H54 (cell line): ENCODE results near the gene ATF7.
"Not testable (repeated sequence)": the region's sequence is repeated elsewhere in the genome, so short reads cannot be mapped to it uniquely, and the experiment has no call there.

Experiments used
- DNase-seq: peaks from one replicate; pipeline ENCODE4 v3.0.0; 2011; ENCODE audit warnings: low spot score, mixed read lengths; ENCODE audit not compliant: insufficient read length
- FAIRE-seq: peaks from 3 replicates; lab custom pipeline; 2011; peaks lifted over from hg19 to GRCh38; lab: Jason Lieb, UNC
- POLR2A ChIP-seq: IDR thresholded peaks from 2 replicates; pipeline ENCODE4 v1.6.1; 2011; ENCODE audit warnings: low read depth, mild to moderate bottlenecking, low read length

Gene ATF7

GRCh38 chr12:53558631-53559030 is 67.6 kb downstream of the ATF7 start:
- no peak for DNase-seq
- no peak for FAIRE-seq
- TF ChIP-seq POLR2A = no peak

GRCh38 chr12:53552361-53553327 is 73.5 kb downstream of the ATF7 start:
- TF ChIP-seq POLR2A = no peak
- DNase-seq = no peak
- no peak for FAIRE-seq

DNA sequence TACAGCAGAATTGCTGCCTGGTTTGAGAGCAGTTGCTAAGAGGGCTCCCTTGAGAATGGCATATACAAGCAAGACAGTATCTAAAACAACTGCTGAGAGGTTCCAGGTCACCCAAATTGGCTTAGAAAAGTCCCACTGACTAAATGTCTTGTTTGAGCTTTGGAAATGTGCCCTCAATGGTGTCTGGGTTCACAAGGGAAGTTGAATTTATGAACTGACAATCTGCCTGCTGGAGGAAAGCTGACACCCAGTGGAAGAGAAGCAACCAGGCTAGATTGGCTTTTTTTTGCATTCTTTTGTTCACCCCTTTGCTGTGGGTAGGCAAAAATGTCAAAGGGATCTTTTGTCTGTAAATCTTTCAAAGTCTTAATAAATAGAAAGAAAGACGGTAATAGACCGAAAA is 74.3 kb downstream of the ATF7 start:
- no peak for TF ChIP-seq POLR2A
- FAIRE-seq (no peak), DNase-seq (no peak)

GRCh38 chr12:53550595-53550994 is 75.6 kb downstream of the ATF7 start:
- no peak for FAIRE-seq
- no peak for TF ChIP-seq POLR2A
- no peak for DNase-seq

DNA sequence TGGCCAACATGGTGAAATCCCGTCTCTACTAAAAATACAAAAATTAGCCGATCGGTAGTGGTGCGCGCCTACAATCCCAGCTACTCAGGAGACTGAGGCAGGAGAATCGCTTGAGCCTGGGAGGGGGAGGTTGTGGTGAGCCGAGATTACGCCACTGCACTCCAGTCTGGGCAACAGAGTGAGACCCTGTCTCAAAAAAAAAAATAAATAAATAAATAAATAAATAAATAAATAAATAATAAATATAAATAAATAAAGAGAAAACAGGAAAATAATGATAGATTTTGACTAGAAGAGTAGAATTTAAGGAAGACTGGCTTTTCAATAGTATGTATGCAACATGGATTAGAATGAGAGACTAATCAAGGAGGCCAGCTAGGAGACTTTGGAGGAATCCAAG is 76.1 kb downstream of the ATF7 start:
- not testable (repeated sequence) for DNase-seq, FAIRE-seq

DNA sequence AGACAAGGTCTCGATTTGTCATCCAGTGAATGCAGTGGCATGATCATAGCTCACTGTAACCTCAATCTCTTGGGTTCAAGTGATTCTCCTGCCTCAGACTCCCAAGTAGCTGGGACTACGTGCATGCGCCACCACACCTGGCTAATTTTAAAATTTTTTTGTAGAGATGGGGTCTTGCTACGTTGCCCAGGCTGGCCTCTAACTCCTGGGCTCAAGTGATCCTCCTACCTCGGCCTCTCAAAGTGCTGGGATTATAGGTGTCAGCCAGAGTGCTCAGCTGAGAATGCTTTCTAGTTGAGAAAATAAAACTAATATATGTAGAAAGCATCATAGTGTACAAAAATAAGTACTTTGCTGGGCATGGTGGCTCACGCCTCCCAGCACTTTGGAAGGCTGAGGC is 77.8 kb downstream of the ATF7 start:
- not testable (repeated sequence) for FAIRE-seq, DNase-seq

DNA sequence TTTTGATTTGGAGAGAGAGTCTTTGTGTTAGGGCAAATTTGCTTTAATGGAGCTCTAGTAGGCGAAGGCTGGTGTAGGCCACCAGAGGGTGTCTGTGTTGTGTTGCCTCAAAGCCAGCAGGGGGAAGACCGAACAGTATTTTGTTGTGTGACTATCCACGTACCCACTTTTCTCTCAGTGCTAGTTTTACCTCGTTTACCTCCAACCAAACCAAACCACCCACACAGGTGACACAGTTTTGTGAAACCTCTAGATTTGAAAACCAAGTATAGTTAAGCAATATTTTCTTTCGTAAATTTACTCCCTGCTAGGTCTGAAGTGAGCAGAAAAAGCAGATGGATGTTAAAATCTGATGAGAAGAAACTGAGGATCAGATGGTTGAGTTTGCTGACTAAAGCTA is 82.6 kb downstream of the ATF7 start:
- no peak for TF ChIP-seq POLR2A
- DNase-seq (peak; percentile 45), FAIRE-seq (peak; percentile 83)

DNA sequence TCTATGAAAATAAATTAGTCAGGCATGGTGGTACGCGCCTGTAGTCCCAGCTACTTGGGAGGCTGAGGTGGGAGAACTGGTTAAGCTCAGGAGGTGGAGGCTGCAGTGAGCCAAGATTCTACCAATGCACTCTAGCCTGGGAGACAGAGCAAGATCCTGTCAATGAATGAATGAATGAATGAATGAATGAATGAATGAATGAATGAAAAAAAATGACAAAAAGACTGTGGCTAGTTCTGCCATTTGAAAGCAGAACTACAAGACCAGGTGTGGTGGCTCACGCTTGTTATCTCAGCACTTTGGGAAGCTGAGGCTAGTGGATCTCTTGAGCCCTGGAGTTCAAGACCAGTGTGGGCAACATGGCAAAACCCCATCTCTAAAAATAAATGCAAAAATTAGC is 86.7 kb downstream of the ATF7 start:
- FAIRE-seq (no peak), DNase-seq (no peak)
- TF ChIP-seq POLR2A = no peak

DNA sequence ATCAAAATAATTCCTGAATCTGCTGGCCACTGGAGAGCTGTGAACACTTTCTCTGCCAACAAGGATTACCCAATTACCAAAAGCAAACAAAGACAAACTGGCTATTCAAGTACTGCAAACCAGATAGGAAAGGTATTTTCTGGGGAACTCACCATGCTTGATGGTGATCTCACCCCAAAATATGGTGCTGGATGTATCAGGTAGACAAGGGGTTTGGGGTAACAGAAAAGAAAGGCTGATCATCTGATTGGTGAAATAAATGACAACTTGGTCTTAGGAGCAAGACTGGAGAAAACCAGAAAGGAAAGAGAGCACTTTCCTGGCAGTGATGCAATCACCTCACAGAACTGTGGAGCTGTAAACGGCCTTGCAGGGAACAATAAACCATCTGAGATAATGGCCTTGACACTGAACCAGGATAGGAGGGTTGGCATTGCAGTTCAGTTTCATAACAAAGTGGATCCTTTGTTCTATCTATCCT is 87.9 kb downstream of the ATF7 start:
- TF ChIP-seq POLR2A = no peak
- FAIRE-seq (no peak), DNase-seq (no peak)

DNA sequence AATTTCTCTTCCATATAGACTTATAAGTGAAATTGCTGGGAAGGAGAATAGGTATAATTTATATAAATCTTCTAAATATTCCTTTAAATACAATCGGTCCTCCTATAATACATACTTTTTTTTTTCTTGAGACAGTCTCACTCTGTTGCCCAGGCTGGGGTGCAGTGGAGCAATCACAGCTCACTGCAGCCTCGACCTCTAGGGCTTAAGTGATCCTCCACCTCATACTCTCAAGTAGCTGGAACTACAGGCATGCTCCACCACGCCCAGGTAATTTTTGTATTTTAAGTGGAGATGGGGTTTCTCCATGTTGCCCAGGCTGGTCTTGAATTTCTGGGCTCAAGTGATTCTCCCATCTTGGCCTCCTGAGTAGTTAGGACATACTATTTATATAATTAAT is 89.2 kb downstream of the ATF7 start:
- TF ChIP-seq POLR2A = no peak
- no peak for DNase-seq
- FAIRE-seq = no peak

DNA sequence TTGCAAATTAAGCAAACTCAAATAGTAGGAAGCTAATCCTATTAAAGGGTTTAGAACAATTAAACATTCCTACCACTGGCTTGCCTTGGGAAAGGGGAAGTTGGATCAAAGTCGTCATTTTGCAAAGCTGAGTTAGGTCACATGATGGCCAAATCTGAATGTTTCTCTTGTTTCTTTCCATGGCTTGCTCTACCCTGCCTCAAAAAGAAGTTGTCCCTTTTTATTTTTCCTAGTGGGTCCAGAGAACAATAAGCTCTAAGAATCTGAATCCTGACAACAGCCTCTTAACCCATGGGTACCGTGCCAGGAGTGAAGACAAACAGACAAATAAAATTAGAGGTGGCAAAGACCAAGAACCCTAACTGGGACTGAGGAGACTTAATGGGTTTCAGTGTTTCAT is 92.7 kb downstream of the ATF7 start:
- no peak for TF ChIP-seq POLR2A
- DNase-seq (no peak), FAIRE-seq (no peak)

DNA sequence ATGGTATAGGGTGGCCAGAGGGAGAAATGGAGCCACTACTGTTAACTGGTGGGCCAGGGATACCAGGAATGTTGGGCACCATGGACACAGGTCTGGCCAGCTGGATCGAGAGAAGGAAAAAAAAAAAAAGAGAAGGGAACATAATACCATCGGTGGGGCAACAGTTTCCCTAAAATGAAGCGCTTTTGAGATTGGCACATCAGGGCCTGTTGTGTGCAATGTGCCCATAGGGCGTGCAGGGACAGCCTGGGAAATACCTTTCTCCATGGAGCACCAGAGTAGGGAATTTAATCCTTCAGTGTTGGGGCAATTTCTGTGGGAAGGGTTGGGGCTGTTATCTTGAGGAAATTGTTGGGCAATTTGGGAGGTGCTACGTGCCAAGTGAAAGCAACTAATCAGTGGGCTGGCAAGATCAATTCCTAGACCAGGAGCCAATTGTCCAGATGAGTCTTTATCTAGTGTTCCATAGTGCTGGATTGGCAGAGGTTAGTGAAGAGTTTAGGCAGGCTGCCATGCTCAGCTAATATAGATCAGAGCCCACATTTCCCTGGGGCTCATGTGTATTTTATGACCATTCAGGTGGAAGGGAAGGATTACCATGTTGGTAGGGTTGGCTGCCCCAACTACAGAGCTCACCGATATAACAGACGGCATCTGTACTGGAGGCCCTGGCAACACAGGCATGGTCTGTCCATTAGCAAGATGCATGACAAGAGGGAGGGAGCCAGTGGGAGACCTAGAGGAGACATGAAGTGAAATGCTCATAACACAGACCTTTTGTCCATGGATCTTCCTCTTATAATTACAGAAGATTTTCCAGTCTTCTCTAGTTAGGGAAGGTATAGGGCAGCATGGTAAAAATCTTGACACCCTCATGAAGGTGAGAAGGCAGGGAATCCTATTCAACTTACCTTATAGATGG is 93.4 kb downstream of the ATF7 start:
- FAIRE-seq = no peak
- no peak for TF ChIP-seq POLR2A
- DNase-seq = no peak

DNA sequence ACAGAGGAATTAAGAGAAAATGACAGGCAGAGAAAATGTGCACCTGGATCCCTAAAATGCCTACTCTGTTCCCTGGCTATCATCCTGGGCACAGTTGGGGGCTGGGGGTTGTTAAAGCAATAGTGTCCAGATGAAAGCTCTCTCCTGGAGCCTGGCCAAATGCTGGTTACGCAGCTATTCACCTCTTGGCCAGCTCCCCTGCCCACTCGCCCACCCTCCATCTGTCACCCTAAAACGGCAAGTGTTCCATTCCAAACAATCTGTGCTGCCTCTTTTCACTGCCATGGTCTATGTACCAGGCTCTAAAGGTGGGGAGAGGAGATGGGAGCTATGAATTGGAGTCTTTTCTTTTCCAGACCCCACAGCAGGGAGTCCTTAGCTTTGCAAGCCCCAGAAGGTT is 94.2 kb downstream of the ATF7 start:
- DNase-seq (no peak), FAIRE-seq (no peak)
- no peak for TF ChIP-seq POLR2A

DNA sequence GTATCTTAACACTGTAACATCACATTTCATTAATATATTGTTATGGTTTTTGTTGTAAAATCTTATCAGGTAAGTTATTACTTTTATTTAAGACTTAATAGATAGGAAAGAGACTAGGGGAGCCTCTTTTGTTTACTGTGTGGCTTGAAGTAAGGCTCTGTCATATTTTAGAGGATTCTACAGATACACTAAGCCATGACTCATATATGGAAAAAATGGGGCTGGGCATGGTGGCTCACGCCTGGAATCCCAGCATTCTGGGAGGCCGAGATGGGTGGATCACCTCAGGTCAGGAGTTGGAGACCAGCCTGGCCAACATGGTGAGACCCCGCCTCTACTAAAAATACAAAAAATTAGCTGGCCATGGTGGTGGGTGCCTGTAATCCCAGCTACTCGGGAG is 95.3 kb downstream of the ATF7 start:
- no peak for TF ChIP-seq POLR2A
- DNase-seq = no peak
- no peak for FAIRE-seq
